A673 (cell line): Measurements from ENCODE around the gene CCDC61.

Source experiments
- EZH2 ChIP-seq: fragments of 200-600 bp; sonication (generic); IDR thresholded peaks from 2 replicates; pipeline ENCODE4 v1.6.1; 2017; ENCODE audit warnings: borderline replicate concordance, low read depth, mild to moderate bottlenecking, mixed read lengths, antibody characterized with exemption, low read length; ENCODE audit not compliant: poor library complexity, severe bottlenecking
- TF ChIP-seq, protein P1 (sequence below): fragments of 300-800, 200-600 bp; sonication (generic); conservative IDR thresholded peaks from 2 replicates; pipeline ENCODE4 v1.5.1; 2017; ENCODE audit warnings: low read depth, mild to moderate bottlenecking, antibody characterized with exemption, low read length, moderate library complexity, mixed read lengths

DNA sequence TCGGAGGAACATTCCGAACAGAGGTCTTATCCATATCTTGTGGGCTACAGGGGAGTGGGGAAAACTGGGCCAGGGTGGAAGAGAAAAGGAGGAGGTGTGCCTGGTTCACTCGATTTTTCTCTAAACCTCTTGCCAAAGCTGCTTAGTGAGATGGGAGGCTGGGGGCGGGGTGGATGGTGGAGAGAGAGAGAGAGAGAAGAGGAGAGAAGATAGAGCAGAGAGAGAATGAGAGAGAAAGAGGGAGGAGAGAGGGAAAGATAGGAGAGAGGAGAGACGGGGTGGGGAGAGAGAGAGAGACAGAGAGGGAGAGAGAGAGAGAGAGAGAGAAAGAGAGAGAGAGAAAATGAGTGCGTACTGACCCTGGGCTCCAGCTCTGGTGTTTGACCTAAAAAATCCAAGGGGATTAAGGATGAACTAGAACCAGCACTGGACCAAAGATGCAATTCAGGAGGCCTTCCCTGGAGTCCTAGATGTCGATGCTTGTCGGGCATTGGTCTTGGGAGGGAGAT, 35.7 kb upstream of the CCDC61 start:
- TF ChIP-seq, protein P1, sequence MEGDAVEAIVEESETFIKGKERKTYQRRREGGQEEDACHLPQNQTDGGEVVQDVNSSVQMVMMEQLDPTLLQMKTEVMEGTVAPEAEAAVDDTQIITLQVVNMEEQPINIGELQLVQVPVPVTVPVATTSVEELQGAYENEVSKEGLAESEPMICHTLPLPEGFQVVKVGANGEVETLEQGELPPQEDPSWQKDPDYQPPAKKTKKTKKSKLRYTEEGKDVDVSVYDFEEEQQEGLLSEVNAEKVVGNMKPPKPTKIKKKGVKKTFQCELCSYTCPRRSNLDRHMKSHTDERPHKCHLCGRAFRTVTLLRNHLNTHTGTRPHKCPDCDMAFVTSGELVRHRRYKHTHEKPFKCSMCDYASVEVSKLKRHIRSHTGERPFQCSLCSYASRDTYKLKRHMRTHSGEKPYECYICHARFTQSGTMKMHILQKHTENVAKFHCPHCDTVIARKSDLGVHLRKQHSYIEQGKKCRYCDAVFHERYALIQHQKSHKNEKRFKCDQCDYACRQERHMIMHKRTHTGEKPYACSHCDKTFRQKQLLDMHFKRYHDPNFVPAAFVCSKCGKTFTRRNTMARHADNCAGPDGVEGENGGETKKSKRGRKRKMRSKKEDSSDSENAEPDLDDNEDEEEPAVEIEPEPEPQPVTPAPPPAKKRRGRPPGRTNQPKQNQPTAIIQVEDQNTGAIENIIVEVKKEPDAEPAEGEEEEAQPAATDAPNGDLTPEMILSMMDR: no peak
- TF ChIP-seq EZH2: no peak
